ENCODE data around the gene NEURL1.
A peak's percentile ranks its signal among the peaks of the same experiment; 100 is the strongest.

Gene NEURL1

GRCh38 chr10:103529539-103529938 is 36.0 kb downstream of the NEURL1 start:
- H3K9ac ChIP-seq (ENCODE audit: low read length), result no peak overlapping the region
- no peaks in the 10 kb centered on the region for H3K36me3 ChIP-seq (ENCODE audit: insufficient read depth, low read length)
- no peaks in the 10 kb centered on the region for H3K27me3 ChIP-seq (ENCODE audit: control insufficient read depth in 1 of 2, insufficient read depth in 2 of 2, low read length in 2 of 2)
- no peaks in the 10 kb centered on the region for H3K4me1 ChIP-seq (ENCODE audit: insufficient read depth, low read length)
- H3K27ac ChIP-seq (ENCODE audit: low read depth, low read length), result no peak overlapping the region
- no peak overlapping the region for H3K4me3 ChIP-seq (ENCODE audit: low read depth in 1 of 2, low read length in 2 of 2)
- no peaks in the 10 kb centered on the region for H3K9me3 ChIP-seq (ENCODE audit: low read length)

- no peaks in the 10 kb centered on the region for H3K9me3 ChIP-seq (ENCODE audit: low read length)
- no peak overlapping the region for H3K27ac ChIP-seq (ENCODE audit: low read depth, low read length)
- H3K4me1 ChIP-seq (ENCODE audit: insufficient read depth, low read length), result no peaks in the 10 kb centered on the region
- H3K4me3 ChIP-seq (ENCODE audit: low read depth in 1 of 2, low read length in 2 of 2), result no peak overlapping the region
- no peaks in the 10 kb centered on the region for H3K36me3 ChIP-seq (ENCODE audit: insufficient read depth, low read length)
- H3K27me3 ChIP-seq (ENCODE audit: control insufficient read depth in 1 of 2, insufficient read depth in 2 of 2, low read length in 2 of 2), result no peaks in the 10 kb centered on the region
- H3K9ac ChIP-seq (ENCODE audit: low read length), result no peak overlapping the region
These were observed 40.3 kb downstream of the NEURL1 start for GRCh38 chr10:103533827-103534226.

- no peaks in the 10 kb centered on the region for H3K36me3 ChIP-seq (ENCODE audit: insufficient read depth, low read length)
- H3K9ac ChIP-seq (ENCODE audit: low read length), result no peak overlapping the region
- H3K4me3 ChIP-seq (ENCODE audit: low read depth in 1 of 2, low read length in 2 of 2), result no peak overlapping the region
- no peaks in the 10 kb centered on the region for H3K27me3 ChIP-seq (ENCODE audit: control insufficient read depth in 1 of 2, insufficient read depth in 2 of 2, low read length in 2 of 2)
- H3K4me1 ChIP-seq (ENCODE audit: insufficient read depth, low read length), result no peaks in the 10 kb centered on the region
- H3K9me3 ChIP-seq (ENCODE audit: low read length), result no peaks in the 10 kb centered on the region
- H3K27ac ChIP-seq (ENCODE audit: low read depth, low read length), result no peak overlapping the region
These were observed 41.4 kb downstream of the NEURL1 start for GRCh38 chr10:103534621-103535498.

GRCh38 chr10:103535595-103535994 is 42.1 kb downstream of the NEURL1 start:
- Histone ChIP-seq H3K4me1 (ENCODE audit: insufficient read depth, low read length) (no peaks in the 10 kb centered on the region), H3K9ac (ENCODE audit: low read length) (no peak overlapping the region), H3K27me3 (ENCODE audit: control insufficient read depth in 1 of 2, insufficient read depth in 2 of 2, low read length in 2 of 2) (no peaks in the 10 kb centered on the region), H3K9me3 (ENCODE audit: low read length) (no peaks in the 10 kb centered on the region), H3K4me3 (ENCODE audit: low read depth in 1 of 2, low read length in 2 of 2) (no peak overlapping the region), H3K36me3 (ENCODE audit: insufficient read depth, low read length) (no peaks in the 10 kb centered on the region), H3K27ac (ENCODE audit: low read depth, low read length) (no peak overlapping the region)

GRCh38 chr10:103539751-103540150 is 46.2 kb downstream of the NEURL1 start:
- Histone ChIP-seq H3K9ac (ENCODE audit: low read length) (no peak overlapping the region), H3K4me1 (ENCODE audit: insufficient read depth, low read length) (peaks cover 13% of the 10 kb centered on the region), H3K27me3 (ENCODE audit: control insufficient read depth in 1 of 2, insufficient read depth in 2 of 2, low read length in 2 of 2) (peaks cover 0 to 8% of the 10 kb centered on the region in 2 donors), H3K36me3 (ENCODE audit: insufficient read depth, low read length) (no peaks in the 10 kb centered on the region), H3K9me3 (ENCODE audit: low read length) (no peaks in the 10 kb centered on the region), H3K27ac (ENCODE audit: low read depth, low read length) (no peak overlapping the region), H3K4me3 (ENCODE audit: low read depth in 1 of 2, low read length in 2 of 2) (no peak overlapping the region)

GRCh38 chr10:103540722-103541121 is 47.2 kb downstream of the NEURL1 start:
- H3K36me3 ChIP-seq (ENCODE audit: insufficient read depth, low read length), result no peaks in the 10 kb centered on the region
- H3K9me3 ChIP-seq (ENCODE audit: low read length), result no peaks in the 10 kb centered on the region
- no peak overlapping the region for H3K9ac ChIP-seq (ENCODE audit: low read length)
- H3K27me3 ChIP-seq (ENCODE audit: control insufficient read depth in 1 of 2, insufficient read depth in 2 of 2, low read length in 2 of 2), result peaks cover 0 to 13% of the 10 kb centered on the region in 2 donors
- no peak overlapping the region for H3K27ac ChIP-seq (ENCODE audit: low read depth, low read length)
- no peak overlapping the region for H3K4me3 ChIP-seq (ENCODE audit: low read depth in 1 of 2, low read length in 2 of 2)
- peaks cover 13% of the 10 kb centered on the region for H3K4me1 ChIP-seq (ENCODE audit: insufficient read depth, low read length)

GRCh38 chr10:103541616-103542015 is 48.1 kb downstream of the NEURL1 start:
- Histone ChIP-seq H3K9ac (ENCODE audit: low read length) (no peak overlapping the region), H3K27me3 (ENCODE audit: control insufficient read depth in 1 of 2, insufficient read depth in 2 of 2, low read length in 2 of 2) (peaks cover 0 to 13% of the 10 kb centered on the region in 2 donors), H3K9me3 (ENCODE audit: low read length) (no peaks in the 10 kb centered on the region), H3K36me3 (ENCODE audit: insufficient read depth, low read length) (no peaks in the 10 kb centered on the region), H3K4me1 (ENCODE audit: insufficient read depth, low read length) (peaks cover 13% of the 10 kb centered on the region), H3K27ac (ENCODE audit: low read depth, low read length) (no peak overlapping the region), H3K4me3 (ENCODE audit: low read depth in 1 of 2, low read length in 2 of 2) (no peak overlapping the region)

GRCh38 chr10:103542764-103543616 is 49.5 kb downstream of the NEURL1 start:
- no peaks in the 10 kb centered on the region for H3K9me3 ChIP-seq (ENCODE audit: low read length)
- peak overlapping the region in 1 of 2 donors; percentile 52 for H3K4me3 ChIP-seq (ENCODE audit: low read depth in 1 of 2, low read length in 2 of 2)
- no peak overlapping the region for H3K27ac ChIP-seq (ENCODE audit: low read depth, low read length)
- H3K27me3 ChIP-seq (ENCODE audit: control insufficient read depth in 1 of 2, insufficient read depth in 2 of 2, low read length in 2 of 2), result peaks cover 0 to 13% of the 10 kb centered on the region in 2 donors
- H3K4me1 ChIP-seq (ENCODE audit: insufficient read depth, low read length), result peaks cover 13% of the 10 kb centered on the region
- H3K9ac ChIP-seq (ENCODE audit: low read length), result no peak overlapping the region
- no peaks in the 10 kb centered on the region for H3K36me3 ChIP-seq (ENCODE audit: insufficient read depth, low read length)

- H3K9me3 ChIP-seq (ENCODE audit: low read length), result no peaks in the 10 kb centered on the region
- peaks cover 0 to 13% of the 10 kb centered on the region in 2 donors for H3K27me3 ChIP-seq (ENCODE audit: control insufficient read depth in 1 of 2, insufficient read depth in 2 of 2, low read length in 2 of 2)
- peaks cover 13% of the 10 kb centered on the region for H3K4me1 ChIP-seq (ENCODE audit: insufficient read depth, low read length)
- no peaks in the 10 kb centered on the region for H3K36me3 ChIP-seq (ENCODE audit: insufficient read depth, low read length)
- no peak overlapping the region for H3K9ac ChIP-seq (ENCODE audit: low read length)
- H3K27ac ChIP-seq (ENCODE audit: low read depth, low read length), result no peak overlapping the region
- H3K4me3 ChIP-seq (ENCODE audit: low read depth in 1 of 2, low read length in 2 of 2), result no peak overlapping the region
These were observed 50.4 kb downstream of the NEURL1 start for GRCh38 chr10:103543617-103544525.

- peaks cover 0 to 13% of the 10 kb centered on the region in 2 donors for H3K27me3 ChIP-seq (ENCODE audit: control insufficient read depth in 1 of 2, insufficient read depth in 2 of 2, low read length in 2 of 2)
- H3K9me3 ChIP-seq (ENCODE audit: low read length), result no peaks in the 10 kb centered on the region
- H3K27ac ChIP-seq (ENCODE audit: low read depth, low read length), result no peak overlapping the region
- H3K4me1 ChIP-seq (ENCODE audit: insufficient read depth, low read length), result peaks cover 13% of the 10 kb centered on the region
- H3K4me3 ChIP-seq (ENCODE audit: low read depth in 1 of 2, low read length in 2 of 2), result no peak overlapping the region
- H3K9ac ChIP-seq (ENCODE audit: low read length), result no peak overlapping the region
- no peaks in the 10 kb centered on the region for H3K36me3 ChIP-seq (ENCODE audit: insufficient read depth, low read length)
These were observed 51.3 kb downstream of the NEURL1 start for GRCh38 chr10:103544657-103545310.

Measured in muscle layer of colon (tissue), 2 donors.